GM10266 (cell line): ENCODE results near the gene VASH2.

Experiments
- DNase-seq: peaks from one replicate; pipeline ENCODE4 v3.0.0; 2012; ENCODE audit errors: extremely low spot score
- TF ChIP-seq, protein P1 (sequence below): IDR thresholded peaks from 2 replicates; pipeline ENCODE4 v1.5.1; 2012; ENCODE audit warnings: mild to moderate bottlenecking, low read depth; ENCODE audit not compliant: control insufficient read depth, insufficient read depth; ENCODE audit errors: missing control alignments

The VASH2 gene

DNA sequence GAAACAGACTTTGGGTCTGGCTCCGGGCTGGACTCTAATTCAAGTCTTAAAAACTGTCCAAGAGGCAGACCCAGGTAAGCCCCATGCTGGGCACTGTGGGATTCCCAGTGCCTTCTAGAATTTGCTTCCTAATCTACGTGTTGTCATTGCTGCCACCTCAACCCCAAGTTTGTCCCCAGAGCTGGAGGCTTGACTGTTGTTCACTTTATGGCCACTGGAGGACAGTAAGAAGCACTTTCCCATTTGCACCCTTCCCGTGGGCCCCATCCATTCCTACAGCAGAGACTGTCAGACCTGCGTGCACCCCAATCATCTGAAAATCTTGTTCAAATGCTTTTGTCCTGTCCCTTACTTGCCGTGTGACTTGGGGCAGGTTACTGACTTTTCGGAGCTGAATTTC is 29.4 kb upstream of the VASH2 start:
- peak; percentile 36 for DNase-seq

GRCh38 chr1:212922016-212922415 is 28.3 kb upstream of the VASH2 start:
- DNase-seq, result no peak
- TF ChIP-seq, protein P1, sequence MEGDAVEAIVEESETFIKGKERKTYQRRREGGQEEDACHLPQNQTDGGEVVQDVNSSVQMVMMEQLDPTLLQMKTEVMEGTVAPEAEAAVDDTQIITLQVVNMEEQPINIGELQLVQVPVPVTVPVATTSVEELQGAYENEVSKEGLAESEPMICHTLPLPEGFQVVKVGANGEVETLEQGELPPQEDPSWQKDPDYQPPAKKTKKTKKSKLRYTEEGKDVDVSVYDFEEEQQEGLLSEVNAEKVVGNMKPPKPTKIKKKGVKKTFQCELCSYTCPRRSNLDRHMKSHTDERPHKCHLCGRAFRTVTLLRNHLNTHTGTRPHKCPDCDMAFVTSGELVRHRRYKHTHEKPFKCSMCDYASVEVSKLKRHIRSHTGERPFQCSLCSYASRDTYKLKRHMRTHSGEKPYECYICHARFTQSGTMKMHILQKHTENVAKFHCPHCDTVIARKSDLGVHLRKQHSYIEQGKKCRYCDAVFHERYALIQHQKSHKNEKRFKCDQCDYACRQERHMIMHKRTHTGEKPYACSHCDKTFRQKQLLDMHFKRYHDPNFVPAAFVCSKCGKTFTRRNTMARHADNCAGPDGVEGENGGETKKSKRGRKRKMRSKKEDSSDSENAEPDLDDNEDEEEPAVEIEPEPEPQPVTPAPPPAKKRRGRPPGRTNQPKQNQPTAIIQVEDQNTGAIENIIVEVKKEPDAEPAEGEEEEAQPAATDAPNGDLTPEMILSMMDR, result no peak

More for the DNA sequence above, 29.4 kb upstream of the VASH2 start:
- TF ChIP-seq, protein P1, result peak; percentile 53

DNA sequence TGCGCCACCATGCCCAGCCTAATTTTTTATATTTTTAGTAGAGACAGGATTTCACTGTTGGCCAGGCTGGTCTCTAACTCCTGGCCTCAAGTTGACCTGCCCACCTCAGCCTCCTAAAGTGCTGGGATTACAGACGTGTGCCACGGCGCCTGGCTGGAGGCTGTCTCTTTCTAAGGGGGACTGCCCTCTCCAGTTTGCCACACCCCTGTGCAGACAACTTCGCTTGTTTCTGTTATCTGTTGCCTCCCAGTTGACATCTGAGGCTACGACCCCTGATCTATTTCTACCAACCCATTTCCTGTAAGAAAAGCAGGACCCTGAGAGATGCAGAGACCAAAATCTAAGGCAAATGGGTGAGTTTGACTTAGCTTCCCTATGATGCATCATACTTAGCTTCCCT is 24.0 kb upstream of the VASH2 start:
- DNase-seq, result no peak
- TF ChIP-seq, protein P1, result no peak

- no peak for DNase-seq
Measured at GRCh38 chr1:212928323-212929291, 21.7 kb upstream of the VASH2 start.

GRCh38 chr1:212930986-212931678 is 19.2 kb upstream of the VASH2 start:
- TF ChIP-seq, protein P1, result no peak
- DNase-seq, result no peak

More at GRCh38 chr1:212928323-212929291, 21.7 kb upstream of the VASH2 start:
- TF ChIP-seq, protein P1, result no peak

- TF ChIP-seq, protein P1, result no peak
- no peak for DNase-seq
Measured at GRCh38 chr1:212933815-212934471, 16.4 kb upstream of the VASH2 start.
